Adipocyte (in vitro differentiated cells): ENCODE data around the gene STOM.

Source experiments
- DNase-seq: peaks from one replicate; pipeline ENCODE4 v3.0.0-alpha.2; 2015; ENCODE audit warnings: low read depth
- H3K27me3 ChIP-seq: replicated peaks from 2 replicates; pipeline ENCODE4 v1.7.0; 2013; ENCODE audit warnings: mild to moderate bottlenecking, low read length, moderate library complexity; ENCODE audit not compliant: control insufficient read depth, insufficient read depth
- H3K36me3 ChIP-seq: 2 replicates; pipeline ENCODE4 v1.7.0; 2013; ENCODE audit warnings: low read length, mild to moderate bottlenecking, moderate library complexity; ENCODE audit not compliant: control insufficient read depth, insufficient read depth, severe bottlenecking
- H3K4me1 ChIP-seq: 2 replicates; pipeline ENCODE4 v1.7.0; 2013; ENCODE audit warnings: mild to moderate bottlenecking, low read length, moderate library complexity; ENCODE audit not compliant: control insufficient read depth, insufficient read depth
- H3K4me3 ChIP-seq: 2 replicates; pipeline ENCODE4 v1.7.0; 2013; ENCODE audit warnings: mild to moderate bottlenecking, low read length, moderate library complexity
- H3K9ac ChIP-seq: 2 replicates; pipeline ENCODE4 v1.7.0; 2013; ENCODE audit warnings: mild to moderate bottlenecking, low read length, moderate library complexity
- H3K9me3 ChIP-seq: 2 replicates; pipeline ENCODE4 v1.7.0; 2013; ENCODE audit warnings: mild to moderate bottlenecking, low read length, moderate library complexity; ENCODE audit not compliant: control insufficient read depth

Gene STOM

DNA sequence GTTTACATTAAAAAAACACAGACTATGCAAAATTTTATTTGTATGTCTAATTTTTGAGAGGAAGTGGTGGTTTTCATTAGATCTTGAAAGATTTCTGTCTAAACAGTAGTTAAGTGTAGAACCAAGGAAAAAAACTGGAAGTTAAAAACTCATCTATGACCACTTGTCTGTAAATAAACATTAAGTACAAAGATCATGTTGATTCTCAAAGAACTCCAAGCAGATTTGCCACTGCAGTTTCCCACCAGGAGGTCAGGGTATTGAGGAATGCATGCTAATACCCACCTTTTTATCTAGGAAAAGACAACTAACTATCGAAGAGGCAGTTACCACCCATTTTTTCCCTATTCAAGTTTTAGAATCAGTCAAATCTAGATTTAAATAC, 1.9 kb downstream of the STOM start:
- DNase-seq: no peak
- Histone ChIP-seq H3K4me3 (peak overlapping the region; percentile 93), H3K36me3 (peaks cover 29% of the 10 kb centered on the region), H3K4me1 (peaks cover 81% of the 10 kb centered on the region), H3K9me3 (no peaks in the 10 kb centered on the region), H3K27me3 (no peaks in the 10 kb centered on the region), H3K9ac (peak overlapping the region; percentile 96)

DNA sequence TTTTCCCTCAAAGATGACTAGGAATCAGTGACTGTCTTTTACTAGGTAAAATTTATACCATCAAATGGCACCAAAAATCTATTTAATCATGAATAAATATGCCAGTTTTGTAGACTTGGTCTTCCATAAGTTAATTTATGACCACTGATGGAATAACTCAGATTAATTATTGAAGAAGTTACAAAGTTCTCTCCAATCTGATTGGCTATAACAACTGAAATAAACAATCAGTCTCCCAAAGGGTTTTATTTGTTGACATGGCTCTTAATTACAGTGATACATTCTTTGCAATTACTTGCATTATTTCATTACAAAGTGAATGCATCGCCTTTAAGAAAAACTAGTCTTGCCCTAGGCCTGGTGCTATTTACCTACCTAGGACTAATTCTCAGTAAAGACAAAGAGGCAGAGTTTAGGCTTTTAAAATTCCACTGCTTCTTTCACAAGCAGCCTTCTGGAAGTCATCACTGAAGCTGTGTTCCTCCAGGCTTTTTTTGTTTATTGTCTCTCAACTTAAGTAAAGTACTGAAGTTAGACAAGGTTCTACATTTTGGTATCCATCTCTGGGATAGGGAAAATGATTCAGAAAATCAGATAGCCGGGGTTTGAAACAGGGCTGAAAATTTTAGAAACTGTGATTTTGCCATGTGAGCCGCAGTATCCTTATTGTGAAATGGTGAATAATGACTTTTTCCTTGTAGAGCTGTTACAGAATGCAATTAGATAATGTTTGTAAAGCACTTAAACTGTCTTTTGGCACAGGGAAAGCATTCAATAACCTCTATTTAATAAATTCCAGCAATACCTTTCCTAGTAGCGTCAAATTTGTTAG, 2.5 kb downstream of the STOM start:
- Histone ChIP-seq H3K36me3 (peaks cover 29% of the 10 kb centered on the region), H3K9ac (peak overlapping the region; percentile 96), H3K9me3 (no peaks in the 10 kb centered on the region), H3K4me3 (peak overlapping the region; percentile 93), H3K27me3 (no peaks in the 10 kb centered on the region), H3K4me1 (peaks cover 80% of the 10 kb centered on the region)
- peak; percentile 51 for DNase-seq

DNA sequence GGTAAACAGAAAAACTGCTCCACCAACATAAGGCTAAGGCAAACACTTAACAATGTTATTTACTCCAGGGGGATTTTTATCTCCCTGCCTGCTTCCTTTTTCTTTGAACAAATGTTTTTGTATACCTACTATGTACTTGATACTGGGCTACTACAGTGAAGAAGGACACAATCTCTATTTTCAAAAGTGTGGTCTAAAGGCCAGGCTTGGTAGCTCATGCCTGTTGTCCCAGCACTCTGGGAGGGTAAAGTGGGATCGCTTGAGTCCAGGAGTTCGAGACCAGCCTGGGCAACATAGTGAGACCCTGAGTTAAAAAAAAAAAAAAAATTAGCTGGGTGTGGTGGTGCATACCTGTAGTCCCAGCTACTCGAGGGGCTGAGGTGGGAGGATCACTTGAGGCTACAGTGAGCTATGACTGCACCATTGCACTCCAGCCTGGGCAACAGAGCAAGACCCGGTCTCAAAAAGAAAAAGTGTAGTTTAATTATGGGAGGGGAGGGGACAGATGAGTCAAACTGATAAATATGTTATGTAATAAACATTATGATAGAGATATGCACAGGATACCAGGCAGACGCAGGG, 3.3 kb downstream of the STOM start:
- Histone ChIP-seq H3K4me1 (peaks cover 80% of the 10 kb centered on the region), H3K9me3 (no peaks in the 10 kb centered on the region), H3K27me3 (no peaks in the 10 kb centered on the region), H3K9ac (peak overlapping the region; percentile 96), H3K36me3 (peaks cover 29% of the 10 kb centered on the region), H3K4me3 (peak overlapping the region; percentile 93)
- DNase-seq: no peak

DNA sequence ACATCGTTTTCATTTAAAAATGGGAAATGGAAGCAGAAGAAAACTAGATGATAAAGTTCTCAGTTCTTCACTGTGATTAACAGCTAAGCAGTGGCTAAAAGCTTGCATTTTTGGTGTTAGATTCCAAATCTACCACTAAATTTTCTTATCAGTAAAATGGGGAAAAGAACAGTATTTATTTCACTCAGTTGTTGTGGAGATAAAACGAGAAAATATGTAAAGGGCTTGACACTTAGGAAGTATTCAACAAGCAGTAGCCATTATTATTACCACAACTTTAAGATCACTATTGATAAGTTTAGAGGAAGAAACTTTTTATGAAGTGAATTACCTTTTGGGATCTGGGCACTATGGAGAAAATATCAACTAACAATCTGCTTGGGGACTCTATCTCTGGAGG, 4.5 kb downstream of the STOM start:
- Histone ChIP-seq H3K4me1 (peaks cover 82% of the 10 kb centered on the region), H3K4me3 (peak overlapping the region; percentile 93), H3K27me3 (no peaks in the 10 kb centered on the region), H3K9me3 (no peaks in the 10 kb centered on the region), H3K36me3 (peaks cover 29% of the 10 kb centered on the region), H3K9ac (peak overlapping the region; percentile 96)
- no peak for DNase-seq

DNA sequence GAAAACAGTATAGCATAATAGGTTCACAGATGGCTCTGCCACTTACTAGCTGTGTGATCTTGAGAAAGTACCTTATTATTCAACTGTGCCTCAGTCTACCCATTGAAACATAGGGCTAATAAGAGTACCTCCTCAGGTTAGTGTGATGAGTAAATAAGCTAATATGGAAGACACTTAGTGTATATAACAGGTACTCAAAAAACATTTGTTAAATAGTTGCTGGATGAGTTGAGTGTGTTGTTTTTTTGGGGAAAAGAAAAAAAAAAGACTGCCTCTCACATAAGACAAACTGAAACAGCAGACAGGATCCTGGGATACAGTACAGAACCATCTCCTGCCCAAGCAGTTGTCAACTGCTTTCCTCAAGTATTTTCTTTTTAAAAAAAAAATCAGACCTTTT, 5.2 kb downstream of the STOM start:
- Histone ChIP-seq H3K9ac (peak overlapping the region; percentile 96), H3K4me1 (peaks cover 85% of the 10 kb centered on the region)

GRCh38 chr9:121364077-121364476, 6.0 kb downstream of the STOM start:
- no peaks in the 10 kb centered on the region for H3K9me3 ChIP-seq
- peaks cover 92% of the 10 kb centered on the region for H3K4me1 ChIP-seq
- no peaks in the 10 kb centered on the region for H3K27me3 ChIP-seq
- DNase-seq: no peak
- H3K9ac ChIP-seq: peak overlapping the region; percentile 96
- H3K36me3 ChIP-seq: peaks cover 30% of the 10 kb centered on the region
- H3K4me3 ChIP-seq: peak overlapping the region; percentile 93

More for the DNA sequence above, 5.2 kb downstream of the STOM start:
- Histone ChIP-seq H3K4me3 (peak overlapping the region; percentile 93), H3K27me3 (no peaks in the 10 kb centered on the region), H3K36me3 (peaks cover 29% of the 10 kb centered on the region), H3K9me3 (no peaks in the 10 kb centered on the region)
- no peak for DNase-seq

DNA sequence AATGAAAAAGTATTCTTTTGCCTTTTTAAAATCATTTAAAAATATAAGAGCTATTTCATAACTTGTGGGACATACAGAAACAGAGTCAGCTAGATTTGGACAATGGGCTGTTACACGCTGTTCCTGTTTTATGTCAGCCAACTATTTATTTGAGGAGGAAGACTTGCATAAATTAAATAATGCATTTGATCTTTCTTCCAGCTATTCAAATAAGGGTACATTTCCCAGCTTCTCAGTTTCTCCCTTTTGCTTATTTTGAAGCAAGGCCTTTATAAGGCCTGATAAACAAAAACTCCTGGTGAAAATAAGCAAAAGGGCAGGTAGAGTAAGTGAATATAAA, 6.5 kb downstream of the STOM start:
- peak overlapping the region; percentile 96 for H3K9ac ChIP-seq
- H3K4me1 ChIP-seq: peaks cover 94% of the 10 kb centered on the region
- H3K4me3 ChIP-seq: peak overlapping the region; percentile 93
- no peaks in the 10 kb centered on the region for H3K27me3 ChIP-seq
- no peaks in the 10 kb centered on the region for H3K9me3 ChIP-seq
- DNase-seq: no peak
- H3K36me3 ChIP-seq: peaks cover 35% of the 10 kb centered on the region

- peak overlapping the region; percentile 96 for H3K9ac ChIP-seq
- peaks cover 93% of the 10 kb centered on the region for H3K4me1 ChIP-seq
- H3K9me3 ChIP-seq: no peaks in the 10 kb centered on the region
- peak; percentile 79 for DNase-seq
- H3K36me3 ChIP-seq: peaks cover 33% of the 10 kb centered on the region
- H3K4me3 ChIP-seq: peak overlapping the region; percentile 93
- H3K27me3 ChIP-seq: no peaks in the 10 kb centered on the region
Measured at GRCh38 chr9:121362813-121363621, 7.0 kb downstream of the STOM start.

- Histone ChIP-seq H3K36me3 (peaks cover 33% of the 10 kb centered on the region), H3K27me3 (no peaks in the 10 kb centered on the region), H3K4me3 (peak overlapping the region; percentile 66), H3K9ac (peak overlapping the region; percentile 96), H3K4me1 (peaks cover 77% of the 10 kb centered on the region), H3K9me3 (no peaks in the 10 kb centered on the region)
- DNase-seq: peak; percentile 80
Measured at GRCh38 chr9:121360601-121361374, 9.3 kb downstream of the STOM start.

DNA sequence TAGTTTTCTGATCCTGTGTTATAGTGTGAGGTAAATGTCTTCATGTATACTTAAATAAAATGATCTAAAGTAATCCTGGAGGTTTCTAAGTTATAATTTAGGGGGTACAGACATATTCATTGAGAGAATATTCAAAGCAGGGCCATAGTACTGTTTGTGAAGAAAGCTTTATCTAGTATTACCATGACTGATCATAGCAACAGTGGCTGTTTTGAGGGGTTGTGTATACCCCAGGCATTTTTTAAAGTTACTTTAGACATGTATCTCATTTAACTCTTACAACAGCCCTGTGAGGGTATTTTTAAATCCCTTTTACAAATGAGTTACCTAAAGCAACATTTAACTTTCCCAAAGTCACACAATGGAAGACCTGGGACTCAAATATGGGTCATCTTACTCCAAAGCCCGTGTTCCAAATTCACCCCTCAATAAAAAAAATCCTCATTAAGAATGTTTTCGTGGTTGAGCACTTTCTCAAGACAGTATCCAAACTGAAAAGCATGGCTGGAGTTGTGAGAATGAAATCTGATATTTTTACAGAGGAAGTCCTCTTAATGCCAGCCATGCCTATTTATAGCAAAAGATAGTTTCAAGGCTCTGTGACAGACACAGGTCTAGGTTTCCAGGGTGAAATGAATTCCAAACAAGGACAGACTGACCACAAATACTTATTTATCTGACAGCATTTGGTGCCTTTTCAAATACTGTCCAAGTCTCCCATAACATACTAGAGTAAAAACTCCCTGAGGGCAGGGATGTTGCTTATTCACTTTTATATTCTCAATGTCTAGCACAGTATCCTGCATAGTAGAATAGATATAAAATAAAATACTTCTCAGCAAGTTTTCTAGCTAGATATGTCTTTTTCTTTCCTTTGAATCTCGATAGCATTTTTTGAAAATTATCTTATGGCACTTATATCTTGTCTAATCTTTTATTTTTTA, 10.4 kb downstream of the STOM start:
- Histone ChIP-seq H3K9me3 (no peaks in the 10 kb centered on the region), H3K27me3 (no peaks in the 10 kb centered on the region), H3K4me1 (peaks cover 65% of the 10 kb centered on the region), H3K4me3 (peak overlapping the region; percentile 35), H3K9ac (peak overlapping the region; percentile 30), H3K36me3 (peaks cover 31% of the 10 kb centered on the region)
- peak; percentile 39 for DNase-seq
